CD14-positive monocyte (primary cell): Measurements from ENCODE around the gene OR13A1. TPM values are rescaled to one million over a fixed set of nuclear protein-coding genes. Genes with fewer than 3 reads are reported as not detected.

Source experiments
- DNase-seq, 3 donors: peaks; one replicate each; pipeline ENCODE4 v3.0.0-alpha.2; 2011 to 2022
- H2AFZ ChIP-seq: 2 replicates; pipeline ENCODE4 v1.6.0; 2012; ENCODE audit warnings: mild to moderate bottlenecking, low read depth, low read length, inconsistent platforms; ENCODE audit not compliant: insufficient read depth, poor library complexity, severe bottlenecking
- H3K27ac ChIP-seq, 2 donors: 1 replicate in 1 of 2; 2 replicates in 1 of 2; pipeline ENCODE4 v1.5.1; 2012 to 2013; ENCODE audit warnings: low read length in 2 of 2, control low read depth in 1 of 2, inconsistent platforms in 1 of 2, low read depth in 1 of 2, mild to moderate bottlenecking in 1 of 2
- H3K27me3 ChIP-seq, 2 donors: one replicate each; pipeline versions ENCODE4 v1.6.0 to v1.6.1; 2011 to 2013; ENCODE audit warnings: low read length in 2 of 2; ENCODE audit not compliant: control insufficient read depth in 2 of 2, insufficient read depth in 2 of 2
- H3K36me3 ChIP-seq, 2 donors: replicated peaks in 1 of 2; 1 replicate in 1 of 2; 2 replicates in 1 of 2; pipeline versions ENCODE4 v1.5.1 to v1.6.1; 2012 to 2013; ENCODE audit warnings: low read length in 2 of 2, control low read depth in 1 of 2, inconsistent platforms in 1 of 2, mild to moderate bottlenecking in 1 of 2; ENCODE audit not compliant: insufficient read depth in 2 of 2, control insufficient read depth in 1 of 2
- H3K4me1 ChIP-seq, 2 donors: 1 replicate in 1 of 2; 2 replicates in 1 of 2; pipeline versions ENCODE4 v1.5.1 to v1.6.1; 2012 to 2013; ENCODE audit warnings: low read length in 2 of 2, control low read depth in 1 of 2, inconsistent platforms in 1 of 2, mild to moderate bottlenecking in 1 of 2, moderate library complexity in 1 of 2; ENCODE audit not compliant: insufficient read depth in 2 of 2, control insufficient read depth in 1 of 2
- H3K4me2 ChIP-seq: replicated peaks from 2 replicates; pipeline ENCODE3; 2012; ENCODE audit warnings: low read length, moderate library complexity, mild to moderate bottlenecking; ENCODE audit not compliant: poor library complexity, severe bottlenecking; ENCODE audit errors: extremely low read depth
- H3K4me3 ChIP-seq, 3 experiments: fragments of 200-600 bp in 1 of 3; sonication (generic) in 1 of 3; replicated peaks in 1 of 3; 1 replicate in 2 of 3; 2 replicates in 1 of 3; pipeline ENCODE4 v1.5.1; 2011 to 2013; ENCODE audit warnings: low read length in 3 of 3, mild to moderate bottlenecking in 3 of 3, control low read depth in 2 of 3, low read depth in 2 of 3, inconsistent platforms in 1 of 3, moderate library complexity in 1 of 3
- H3K79me2 ChIP-seq: 2 replicates; pipeline ENCODE4 v1.6.0; 2012; ENCODE audit warnings: mild to moderate bottlenecking, control low read depth, inconsistent platforms, low read length, moderate library complexity; ENCODE audit not compliant: insufficient read depth
- H3K9ac ChIP-seq: 2 replicates; pipeline ENCODE4 v1.6.0; 2017; ENCODE audit warnings: low read length, mild to moderate bottlenecking; ENCODE audit not compliant: insufficient read depth, poor library complexity, severe bottlenecking
- H3K9me3 ChIP-seq, 2 donors: replicated peaks in 1 of 2; 1 replicate in 1 of 2; 2 replicates in 1 of 2; pipeline versions ENCODE4 v1.5.1 to v1.6.1; 2012 to 2013; ENCODE audit warnings: low read length in 2 of 2, control low read depth in 1 of 2; ENCODE audit not compliant: control insufficient read depth in 1 of 2, insufficient read depth in 1 of 2
- H4K20me1 ChIP-seq: 2 replicates; pipeline ENCODE4 v1.6.0; 2012; ENCODE audit warnings: mild to moderate bottlenecking, low read length, control low read depth, moderate library complexity; ENCODE audit not compliant: insufficient read depth
- H3K27ac Mint-ChIP-seq, 7 donors: one replicate each; pipeline ENCODE4 v1.8.0; 2020; ENCODE audit warnings: mild to moderate bottlenecking in 7 of 7, mixed read lengths in 7 of 7, moderate library complexity in 6 of 7, inconsistent platforms in 2 of 7
- H3K27me3 Mint-ChIP-seq, 3 donors: one replicate each; pipeline ENCODE4 v1.8.0; 2021 to 2022; ENCODE audit warnings: low read depth in 3 of 3, mild to moderate bottlenecking in 3 of 3, mixed read lengths in 3 of 3, moderate library complexity in 3 of 3, inconsistent platforms in 1 of 3
- H3K36me3 Mint-ChIP-seq, 2 donors: one replicate each; pipeline ENCODE4 v1.8.0; 2020; ENCODE audit warnings: mixed read lengths in 2 of 2, inconsistent platforms in 1 of 2, mild to moderate bottlenecking in 1 of 2
- H3K4me1 Mint-ChIP-seq: one replicate; pipeline ENCODE4 v1.8.0; 2020; ENCODE audit warnings: mild to moderate bottlenecking, mixed read lengths
- H3K4me3 Mint-ChIP-seq, 2 donors: one replicate each; pipeline ENCODE4 v1.8.0; 2020; ENCODE audit warnings: mild to moderate bottlenecking in 2 of 2, mixed read lengths in 2 of 2, moderate library complexity in 1 of 2
- H3K9me3 Mint-ChIP-seq, 7 donors: one replicate each; pipeline ENCODE4 v1.8.0; 2020 to 2022; ENCODE audit warnings: mixed read lengths in 7 of 7, mild to moderate bottlenecking in 6 of 7, moderate library complexity in 6 of 7, inconsistent platforms in 2 of 7
- WGBS: methylation state at CpG from one replicate; pipeline ENCODE4 v1.1.5; 2013; ENCODE audit warnings: missing lambda C conversion rate; ENCODE audit not compliant: insufficient coverage; 5-methylcytosine and 5-hydroxymethylcytosine counted together
- intact Hi-C, 2 donors: fragments of 100-400 bp; cut with micrococcal nuclease; formaldehyde crosslinking; loops; one replicate each; pipeline versions ENCODE4 v1.15.0 to v1.15.1; 2023
- polyA plus RNA-seq, 3 donors: library from polyadenylated mRNA; depleted of rRNA in 1 of 3; unstranded in 2 of 3; stranded (reverse) in 1 of 3; fragments of 300-500 nt in 2 of 3; fragments of >200 nt in 1 of 3; fragmentation: Illumina TruSeq in 2 of 3; gene quantifications; 1 replicate in 2 of 3; 2 replicates in 1 of 3; pipeline ENCODE4 v1.2.3, GENCODE V29; 2012 to 2021
- TF ChIP-seq, protein P1 (sequence below): fragments of 200-600 bp; IDR thresholded peaks from one replicate; pipeline ENCODE4 v1.8.0; 2022; ENCODE audit warnings: antibody characterized with exemption, mild to moderate bottlenecking

Gene OR13A1
- polyA plus RNA-seq, 3 donors, result 0.08 to 0.14 TPM; not detected in 1

DNA sequence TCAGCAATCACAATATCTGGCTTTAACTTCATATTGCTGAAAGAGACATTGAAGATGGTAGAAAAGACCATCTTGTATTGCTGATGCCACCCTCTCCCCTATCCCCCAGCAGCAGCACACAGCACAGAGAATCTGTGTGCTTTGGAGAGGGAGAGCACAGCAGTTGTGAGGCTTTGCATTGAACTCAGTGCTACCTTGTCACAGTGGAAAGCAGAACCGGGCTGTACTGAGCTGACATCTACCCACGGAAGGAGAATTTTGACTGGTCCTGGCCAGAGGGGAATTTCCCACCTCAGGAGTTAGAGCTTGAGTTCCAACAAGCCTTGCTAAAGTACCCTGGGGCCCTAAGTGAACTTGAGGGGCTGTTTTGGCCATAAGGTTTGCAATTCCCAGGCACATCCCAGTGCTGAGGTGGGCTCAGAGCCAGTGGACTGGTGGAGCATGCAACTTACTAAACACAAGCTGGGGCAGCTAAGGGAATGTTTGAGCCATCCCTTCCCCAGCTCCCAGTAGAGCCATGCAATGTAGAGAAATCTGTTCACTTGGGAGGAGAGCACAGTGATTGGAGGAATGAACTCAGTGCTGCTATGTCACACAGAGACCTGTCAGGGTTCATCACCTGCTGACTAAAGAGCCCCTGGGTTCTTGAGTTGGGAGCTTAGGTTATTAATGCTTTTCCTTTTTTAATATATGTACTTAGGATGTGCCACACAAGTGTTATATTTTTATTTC is 62.1 kb downstream of the OR13A1 start:
- Histone ChIP-seq H3K4me3 (no peak overlapping the region), H3K4me1 (peaks cover 13 to 14% of the 10 kb centered on the region in 2 donors), H3K9ac (no peak overlapping the region), H3K9me3 (no peaks in the 10 kb centered on the region), H4K20me1 (no peaks in the 10 kb centered on the region), H3K79me2 (no peaks in the 10 kb centered on the region), H2AFZ (peak overlapping the region; percentile 45), H3K4me2 (no peak overlapping the region), H3K27ac (no peak overlapping the region), H3K27me3 (no peaks in the 10 kb centered on the region), H3K36me3 (no peaks in the 10 kb centered on the region)
- TF ChIP-seq, protein P1, sequence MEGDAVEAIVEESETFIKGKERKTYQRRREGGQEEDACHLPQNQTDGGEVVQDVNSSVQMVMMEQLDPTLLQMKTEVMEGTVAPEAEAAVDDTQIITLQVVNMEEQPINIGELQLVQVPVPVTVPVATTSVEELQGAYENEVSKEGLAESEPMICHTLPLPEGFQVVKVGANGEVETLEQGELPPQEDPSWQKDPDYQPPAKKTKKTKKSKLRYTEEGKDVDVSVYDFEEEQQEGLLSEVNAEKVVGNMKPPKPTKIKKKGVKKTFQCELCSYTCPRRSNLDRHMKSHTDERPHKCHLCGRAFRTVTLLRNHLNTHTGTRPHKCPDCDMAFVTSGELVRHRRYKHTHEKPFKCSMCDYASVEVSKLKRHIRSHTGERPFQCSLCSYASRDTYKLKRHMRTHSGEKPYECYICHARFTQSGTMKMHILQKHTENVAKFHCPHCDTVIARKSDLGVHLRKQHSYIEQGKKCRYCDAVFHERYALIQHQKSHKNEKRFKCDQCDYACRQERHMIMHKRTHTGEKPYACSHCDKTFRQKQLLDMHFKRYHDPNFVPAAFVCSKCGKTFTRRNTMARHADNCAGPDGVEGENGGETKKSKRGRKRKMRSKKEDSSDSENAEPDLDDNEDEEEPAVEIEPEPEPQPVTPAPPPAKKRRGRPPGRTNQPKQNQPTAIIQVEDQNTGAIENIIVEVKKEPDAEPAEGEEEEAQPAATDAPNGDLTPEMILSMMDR, result no peak
- WGBS, result 54% methylated on average over 2 of the region's 2 CpGs
- Mint-ChIP-seq H3K27me3 (peaks cover 0 to 7% (median 3%) of the 10 kb centered on the region in 3 donors), H3K4me3 (no peak overlapping the region), H3K9me3 (peaks cover 0 to 1% (median 0%) of the 10 kb centered on the region in 7 donors), H3K27ac (peak overlapping the region in 2 of 7 donors; percentile 29 to 63), H3K36me3 (no peaks in the 10 kb centered on the region), H3K4me1 (peaks cover 17% of the 10 kb centered on the region)
- DNase-seq, result no peak
- intact Hi-C loops, result loop anchor here in 1 of 2 donors (5.0 kb wide), 2 partner anchors 209 to 419 kb away; partner anchors contain the start of gene ZFAND4

Other genes starting within 250 kb of the OR13A1 start
- 100 to 1,000 TPM; 223 to 918 (median 272) TPM for gene ALOX5, start 58.6 kb upstream of the OR13A1 start, polyA plus RNA-seq